NCI-H1105 (cell line): ENCODE measurements around the gene THAP3.

Source experiments
- DNase-seq: peaks from one replicate; lab custom pipeline; 2025; lab: John Stamatoyannopoulos, UW

THAP3 gene, protein sequence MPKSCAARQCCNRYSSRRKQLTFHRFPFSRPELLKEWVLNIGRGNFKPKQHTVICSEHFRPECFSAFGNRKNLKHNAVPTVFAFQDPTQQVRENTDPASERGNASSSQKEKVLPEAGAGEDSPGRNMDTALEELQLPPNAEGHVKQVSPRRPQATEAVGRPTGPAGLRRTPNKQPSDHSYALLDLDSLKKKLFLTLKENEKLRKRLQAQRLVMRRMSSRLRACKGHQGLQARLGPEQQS

DNA sequence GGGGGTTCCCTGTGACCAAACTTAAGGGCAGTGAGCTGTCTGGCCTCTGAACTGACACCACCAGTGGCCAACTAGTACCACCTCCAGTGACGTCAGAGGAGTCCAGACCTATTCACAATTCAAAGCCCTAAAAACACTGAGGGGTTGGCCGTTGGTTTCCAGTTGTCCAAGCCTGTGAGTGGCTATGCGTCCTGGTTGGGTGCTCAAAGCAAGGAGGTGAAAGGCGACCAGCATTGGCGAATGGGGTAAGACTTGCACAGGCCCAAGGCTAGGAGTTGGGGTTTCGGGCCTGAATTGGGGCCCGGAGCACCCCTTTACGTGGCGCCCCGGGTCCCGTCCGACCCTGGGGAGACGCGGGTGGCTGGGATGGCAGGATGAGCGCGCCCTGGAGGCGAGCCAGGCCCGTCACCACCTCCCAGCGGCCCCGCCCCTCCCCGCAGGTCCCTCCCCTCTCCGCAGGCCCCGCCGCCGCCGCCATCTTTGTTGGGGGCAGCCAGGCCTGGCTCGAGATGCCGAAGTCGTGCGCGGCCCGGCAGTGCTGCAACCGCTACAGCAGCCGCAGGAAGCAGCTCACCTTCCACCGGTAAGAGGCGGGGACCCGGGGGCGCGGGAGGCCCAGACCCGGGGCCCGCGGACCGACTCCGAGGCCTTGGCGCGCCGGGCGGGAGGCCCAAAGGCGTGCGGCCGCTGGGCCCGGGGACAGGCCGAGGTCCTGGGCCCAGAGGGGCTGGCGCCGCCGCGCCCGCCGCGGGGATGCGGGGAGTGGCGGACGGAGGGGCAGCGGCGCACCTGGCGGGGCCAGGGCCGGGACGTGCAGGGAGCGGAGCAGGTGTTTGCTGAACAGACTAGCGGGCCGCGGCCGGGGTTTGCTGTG is at the start of gene THAP3:
Gene THAP3 (plus strand): TSS at position 159 of the 874 bp plus-strand sequence. CDS start 351 bp downstream, at position 510.
- peak; percentile 78 for DNase-seq

- no peak for DNase-seq
Measured at GRCh38 chr1:6577831-6578525, 46.7 kb upstream of the THAP3 start.

- no peak for DNase-seq
Measured at GRCh38 chr1:6578624-6579373, 45.9 kb upstream of the THAP3 start.

DNA sequence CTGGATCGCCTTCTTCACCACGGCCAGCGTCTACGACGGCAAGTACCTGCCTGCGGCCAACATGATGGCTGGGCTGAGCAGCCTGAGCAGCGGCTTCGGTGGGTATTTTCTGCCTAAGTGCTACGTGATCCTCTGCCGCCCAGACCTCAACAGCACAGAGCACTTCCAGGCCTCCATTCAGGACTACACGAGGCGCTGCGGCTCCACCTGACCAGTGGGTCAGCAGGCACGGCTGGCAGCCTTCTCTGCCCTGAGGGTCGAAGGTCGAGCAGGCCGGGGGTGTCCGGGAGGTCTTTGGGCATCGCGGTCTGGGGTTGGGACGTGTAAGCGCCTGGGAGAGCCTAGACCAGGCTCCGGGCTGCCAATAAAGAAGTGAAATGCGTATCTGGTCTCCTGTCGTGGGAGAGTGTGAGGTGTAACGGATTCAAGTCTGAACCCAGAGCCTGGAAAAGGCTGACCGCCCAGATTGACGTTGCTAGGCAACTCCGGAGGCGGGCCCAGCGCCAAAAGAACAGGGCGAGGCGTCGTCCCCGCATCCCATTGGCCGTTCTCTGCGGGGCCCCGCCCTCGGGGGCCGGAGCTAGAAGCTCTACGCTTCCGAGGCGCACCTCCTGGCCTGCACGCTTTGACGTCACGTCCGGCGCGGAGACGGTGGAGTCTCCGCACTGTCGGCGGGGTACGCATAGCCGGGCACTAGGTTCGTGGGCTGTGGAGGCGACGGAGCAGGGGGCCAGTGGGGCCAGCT is 45.1 kb upstream of the THAP3 start, which contains the start of gene ZBTB48:
Gene ZBTB48 (plus strand): TSS at position 621 of the 745 bp plus-strand sequence. CDS start 616 bp downstream, outside the sequence.
- peak; percentile 99 for DNase-seq

DNA sequence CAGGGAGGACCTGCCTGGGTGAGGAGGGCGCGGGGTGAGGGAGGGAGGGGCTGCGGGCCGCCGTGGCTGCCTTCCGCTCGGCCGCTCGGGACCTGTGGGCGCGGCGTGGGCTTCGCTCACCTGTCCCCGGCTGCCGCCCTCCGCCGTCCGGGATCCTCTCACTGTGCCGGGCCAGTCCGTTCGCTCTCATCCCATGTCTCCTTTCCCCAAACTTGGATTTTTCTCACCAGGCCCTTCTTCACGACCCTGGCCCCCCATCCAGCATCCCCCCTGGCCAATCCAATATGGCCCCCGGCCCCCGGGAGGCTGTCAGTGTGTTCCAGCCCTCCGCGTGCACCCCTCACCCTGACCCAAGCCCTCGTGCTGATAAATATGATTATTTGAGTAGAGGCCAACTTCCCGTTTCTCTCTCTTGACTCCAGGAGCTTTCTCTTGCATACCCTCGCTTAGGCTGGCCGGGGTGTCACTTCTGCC is 44.5 kb upstream of the THAP3 start:
- DNase-seq = no peak

DNA sequence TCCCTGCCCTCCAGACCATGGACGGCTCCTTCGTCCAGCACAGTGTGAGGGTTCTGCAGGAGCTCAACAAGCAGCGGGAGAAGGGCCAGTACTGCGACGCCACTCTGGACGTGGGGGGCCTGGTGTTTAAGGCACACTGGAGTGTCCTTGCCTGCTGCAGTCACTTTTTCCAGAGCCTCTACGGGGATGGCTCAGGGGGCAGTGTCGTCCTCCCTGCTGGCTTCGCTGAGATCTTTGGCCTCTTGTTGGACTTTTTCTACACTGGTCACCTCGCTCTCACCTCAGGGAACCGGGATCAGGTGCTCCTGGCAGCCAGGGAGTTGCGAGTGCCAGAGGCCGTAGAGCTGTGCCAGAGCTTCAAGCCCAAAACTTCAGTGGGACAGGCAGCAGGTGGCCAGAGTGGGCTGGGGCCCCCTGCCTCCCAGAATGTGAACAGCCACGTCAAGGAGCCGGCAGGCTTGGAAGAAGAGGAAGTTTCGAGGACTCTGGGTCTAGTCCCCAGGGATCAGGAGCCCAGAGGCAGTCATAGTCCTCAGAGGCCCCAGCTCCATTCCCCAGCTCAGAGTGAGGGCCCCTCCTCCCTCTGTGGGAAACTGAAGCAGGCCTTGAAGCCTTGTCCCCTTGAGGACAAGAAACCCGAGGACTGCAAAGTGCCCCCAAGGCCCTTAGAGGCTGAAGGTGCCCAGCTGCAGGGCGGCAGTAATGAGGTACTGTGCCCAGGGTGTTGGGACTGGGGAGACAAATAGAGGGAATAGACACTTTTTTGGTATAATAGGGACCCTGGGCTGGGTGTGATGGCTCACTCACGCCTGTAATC is 43.9 kb upstream of the THAP3 start:
- DNase-seq = no peak

DNA sequence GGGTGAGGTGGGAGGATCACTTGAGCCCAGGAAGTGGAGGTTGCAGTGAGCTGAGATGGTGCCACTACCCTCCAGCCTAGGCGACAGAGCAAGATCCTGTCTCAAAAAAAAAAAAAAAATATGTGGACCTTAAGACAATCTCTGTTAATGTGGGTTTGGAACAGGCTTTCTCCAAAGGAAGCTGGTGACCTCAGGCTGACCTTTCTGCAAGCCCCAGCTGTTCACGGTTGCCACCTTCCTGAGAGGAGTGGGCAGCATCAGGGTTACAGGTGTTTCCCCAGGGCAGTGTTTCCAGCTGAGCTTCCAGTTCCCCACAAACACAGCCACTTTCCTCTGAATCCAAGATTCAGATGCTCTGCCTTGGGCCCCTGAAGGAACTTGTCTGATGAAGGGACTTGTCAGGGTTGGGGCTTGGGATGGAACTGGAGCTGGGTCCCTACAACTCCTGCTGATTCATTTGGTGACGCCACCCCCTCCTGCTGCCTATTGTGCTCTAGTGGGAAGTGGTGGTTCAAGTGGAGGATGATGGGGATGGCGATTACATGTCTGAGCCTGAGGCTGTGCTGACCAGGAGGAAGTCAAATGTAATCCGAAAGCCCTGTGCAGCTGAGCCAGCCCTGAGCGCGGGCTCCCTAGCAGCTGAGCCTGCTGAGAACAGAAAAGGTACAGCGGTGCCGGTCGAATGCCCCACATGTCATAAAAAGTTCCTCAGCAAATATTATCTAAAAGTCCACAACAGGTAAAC is 42.9 kb upstream of the THAP3 start:
- DNase-seq = no peak

DNA sequence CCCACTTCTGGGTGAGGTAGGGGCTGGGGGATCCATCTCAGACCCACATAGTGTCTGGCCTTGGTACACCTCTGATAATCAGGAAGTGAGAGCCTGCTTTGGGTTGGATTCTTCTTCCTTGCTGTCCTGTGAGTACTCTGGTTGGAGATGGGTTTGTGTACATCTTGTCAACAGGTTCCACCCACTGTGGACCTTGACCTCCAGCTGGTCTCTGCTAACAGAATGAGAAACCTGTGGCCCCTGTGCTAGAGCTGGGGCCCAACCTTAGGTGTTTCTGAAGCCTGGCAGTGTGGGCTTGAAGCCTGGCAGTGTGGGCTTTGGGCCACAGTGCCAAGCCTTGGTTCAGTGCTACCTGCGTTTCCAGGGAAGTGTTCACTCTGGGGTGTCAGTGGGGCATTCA is 42.3 kb upstream of the THAP3 start:
- no peak for DNase-seq

GRCh38 chr1:6584126-6585080 is 40.3 kb upstream of the THAP3 start:
- DNase-seq = no peak

DNA sequence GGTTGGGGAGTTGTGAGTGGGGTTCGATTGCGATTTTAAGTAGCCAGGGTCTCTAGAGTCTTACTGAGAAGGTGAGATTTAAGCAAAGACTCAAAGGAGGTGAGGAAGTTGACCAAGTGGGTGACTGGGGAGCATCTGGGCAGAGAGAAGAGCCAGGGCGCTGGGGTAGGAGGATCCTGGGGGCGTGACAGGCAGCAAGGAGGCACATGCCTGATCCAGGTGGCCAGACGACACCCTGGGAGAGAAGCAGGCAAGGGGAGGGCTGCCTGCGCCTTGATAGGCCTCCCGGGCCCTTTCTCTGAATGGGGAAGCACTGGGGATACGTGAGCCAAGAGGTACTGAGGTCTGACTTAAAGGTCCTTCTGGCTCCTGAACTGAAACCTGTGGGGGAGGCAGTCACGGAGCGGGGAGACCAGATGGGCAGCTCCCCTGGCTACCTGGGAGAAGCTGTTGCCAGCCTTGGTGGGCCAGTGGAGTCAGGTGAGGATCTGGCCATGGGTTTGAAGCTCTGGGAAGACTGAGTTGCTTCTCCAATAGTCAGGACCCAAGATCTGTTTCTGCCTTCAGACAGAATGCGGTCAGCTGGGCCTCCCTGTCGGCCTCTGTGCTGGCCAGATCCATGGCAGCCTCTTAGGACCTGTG is 39.5 kb upstream of the THAP3 start:
- no peak for DNase-seq

GRCh38 chr1:6585841-6586240 is 38.8 kb upstream of the THAP3 start:
- DNase-seq = no peak

- no peak for DNase-seq
Measured at GRCh38 chr1:6586404-6586816, 38.3 kb upstream of the THAP3 start.

DNA sequence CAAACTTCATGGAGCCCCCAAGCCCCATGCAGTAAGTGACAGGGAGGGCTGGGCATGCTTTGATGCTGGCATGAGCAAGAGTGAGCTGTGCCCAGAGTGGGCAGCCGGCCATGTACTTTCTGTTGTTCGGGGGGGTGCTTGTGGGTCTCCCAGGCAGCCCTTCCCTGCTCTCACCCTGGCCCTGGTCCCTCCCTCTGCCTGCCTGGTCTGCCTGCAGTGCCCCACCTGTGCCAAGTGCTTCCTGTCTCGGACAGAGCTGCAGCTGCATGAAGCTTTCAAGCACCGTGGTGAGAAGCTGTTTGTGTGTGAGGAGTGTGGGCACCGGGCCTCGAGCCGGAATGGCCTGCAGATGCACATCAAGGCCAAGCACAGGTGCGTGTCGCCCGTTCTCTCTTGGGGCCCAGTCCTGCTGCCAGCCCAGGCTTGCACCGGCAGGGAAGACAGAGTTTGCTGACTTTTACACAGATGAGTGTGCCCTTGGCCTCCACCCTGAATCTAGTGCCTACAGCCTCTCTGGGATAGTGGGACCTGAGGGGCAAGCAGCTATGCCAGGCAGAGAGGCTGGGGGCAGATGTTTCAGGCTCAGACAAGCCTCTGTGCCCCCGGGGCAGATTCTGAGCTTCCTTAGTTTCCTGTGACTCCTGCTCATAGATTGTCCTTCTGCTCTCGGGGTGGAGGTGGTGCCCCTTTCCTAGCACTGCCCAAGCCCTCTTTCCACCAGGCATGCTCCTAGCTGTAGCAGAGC is 37.2 kb upstream of the THAP3 start:
- peak; percentile 68 for DNase-seq

GRCh38 chr1:6588128-6588892 is 36.4 kb upstream of the THAP3 start:
- DNase-seq = no peak

- no peak for DNase-seq
Measured at GRCh38 chr1:6588893-6589520, 35.7 kb upstream of the THAP3 start.

DNA sequence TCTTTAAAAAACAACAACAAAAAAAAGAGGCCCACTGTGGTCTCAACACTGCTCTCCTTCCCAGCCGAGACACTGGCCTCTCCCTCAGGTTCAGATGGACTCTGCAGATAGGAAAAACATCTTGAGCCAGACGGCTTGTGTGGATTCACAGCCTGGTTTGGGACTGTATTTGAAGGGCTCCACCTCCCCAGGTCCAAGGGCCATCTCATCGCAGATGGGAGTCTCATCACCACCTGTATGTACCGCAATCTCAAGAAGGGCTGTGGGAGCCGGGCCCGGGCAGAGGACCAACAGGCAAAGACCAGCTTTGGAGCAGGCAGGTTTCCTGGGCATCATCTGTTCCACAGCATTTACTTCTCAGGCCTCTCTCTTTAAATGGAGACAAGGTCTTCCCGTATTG is 34.6 kb upstream of the THAP3 start:
- DNase-seq = no peak
